OCI-LY3 (cell line): ENCODE results near the gene KCNMA1.

Experiments
- H2AFZ ChIP-seq: fragments of 200-600, 300-600 bp; shearing (Covaris generic); 2 replicates; pipeline ENCODE4 v1.6.0; 2014; ENCODE audit warnings: antibody characterized with exemption, low read depth, low read length
- H3K27ac ChIP-seq: fragments of 200-600, 300-600 bp; sonication (generic); 2 replicates; pipeline ENCODE4 v1.5.1; 2014; ENCODE audit warnings: mild to moderate bottlenecking, low read length, moderate library complexity, mixed read lengths
- H3K27me3 ChIP-seq: fragments of 200-600, 300-600 bp; sonication (generic); 2 replicates; pipeline ENCODE4 v1.6.1; 2014; ENCODE audit warnings: low read depth, low read length, mixed read lengths
- H3K36me3 ChIP-seq: fragments of 200-600, 300-600 bp; sonication (generic); replicated peaks from 2 replicates; pipeline ENCODE3; 2014; ENCODE audit warnings: low read depth, low read length, mixed read lengths
- H3K4me1 ChIP-seq: fragments of 300-600, 200-600 bp; sonication (generic); 2 replicates; pipeline ENCODE4 v1.6.1; 2014; ENCODE audit warnings: low read length, mixed read lengths
- H3K4me2 ChIP-seq: fragments of 200-600, 300-600 bp; sonication (generic); 2 replicates; pipeline ENCODE4 v1.6.1; 2014; ENCODE audit warnings: low read length, mixed read lengths
- H3K4me3 ChIP-seq: fragments of 300-600, 200-600 bp; sonication (generic); 2 replicates; pipeline ENCODE4 v1.5.1; 2014; ENCODE audit warnings: antibody characterized with exemption, mild to moderate bottlenecking, low read length, moderate library complexity
- H3K79me2 ChIP-seq: fragments of 300-600, 200-600 bp; shearing (Covaris generic); 2 replicates; pipeline ENCODE4 v1.6.1; 2014; ENCODE audit warnings: mild to moderate bottlenecking, low read length, mixed read lengths
- H3K9ac ChIP-seq: fragments of 300-600, 200-600 bp; shearing (Covaris generic); 2 replicates; pipeline ENCODE4 v1.6.0; 2014; ENCODE audit warnings: mild to moderate bottlenecking, low read length, moderate library complexity
- H3K9me3 ChIP-seq: fragments of 200-600, 300-600 bp; shearing (Covaris generic); 2 replicates; pipeline ENCODE4 v1.6.1; 2014; ENCODE audit warnings: low read length, mixed read lengths; ENCODE audit not compliant: insufficient read depth
- H4K20me1 ChIP-seq: fragments of 200-600, 300-600 bp; sonication (generic); 2 replicates; pipeline ENCODE4 v1.6.1; 2016; ENCODE audit warnings: low read length, mixed read lengths; ENCODE audit not compliant: insufficient read depth
- EZH2phosphoT487 ChIP-seq: fragments of 200-600 bp; shearing (Covaris generic); IDR thresholded peaks from 2 replicates; pipeline ENCODE4 v1.6.1; 2018; ENCODE audit warnings: antibody characterized with exemption, mixed run types, low read depth
- TF ChIP-seq, protein P1 (sequence below): fragments of 200-600, 300-600 bp; sonication (generic); IDR thresholded peaks from 2 replicates; pipeline ENCODE4 v1.5.1; 2014; ENCODE audit warnings: antibody characterized with exemption, low read length, low read depth

Gene KCNMA1

DNA sequence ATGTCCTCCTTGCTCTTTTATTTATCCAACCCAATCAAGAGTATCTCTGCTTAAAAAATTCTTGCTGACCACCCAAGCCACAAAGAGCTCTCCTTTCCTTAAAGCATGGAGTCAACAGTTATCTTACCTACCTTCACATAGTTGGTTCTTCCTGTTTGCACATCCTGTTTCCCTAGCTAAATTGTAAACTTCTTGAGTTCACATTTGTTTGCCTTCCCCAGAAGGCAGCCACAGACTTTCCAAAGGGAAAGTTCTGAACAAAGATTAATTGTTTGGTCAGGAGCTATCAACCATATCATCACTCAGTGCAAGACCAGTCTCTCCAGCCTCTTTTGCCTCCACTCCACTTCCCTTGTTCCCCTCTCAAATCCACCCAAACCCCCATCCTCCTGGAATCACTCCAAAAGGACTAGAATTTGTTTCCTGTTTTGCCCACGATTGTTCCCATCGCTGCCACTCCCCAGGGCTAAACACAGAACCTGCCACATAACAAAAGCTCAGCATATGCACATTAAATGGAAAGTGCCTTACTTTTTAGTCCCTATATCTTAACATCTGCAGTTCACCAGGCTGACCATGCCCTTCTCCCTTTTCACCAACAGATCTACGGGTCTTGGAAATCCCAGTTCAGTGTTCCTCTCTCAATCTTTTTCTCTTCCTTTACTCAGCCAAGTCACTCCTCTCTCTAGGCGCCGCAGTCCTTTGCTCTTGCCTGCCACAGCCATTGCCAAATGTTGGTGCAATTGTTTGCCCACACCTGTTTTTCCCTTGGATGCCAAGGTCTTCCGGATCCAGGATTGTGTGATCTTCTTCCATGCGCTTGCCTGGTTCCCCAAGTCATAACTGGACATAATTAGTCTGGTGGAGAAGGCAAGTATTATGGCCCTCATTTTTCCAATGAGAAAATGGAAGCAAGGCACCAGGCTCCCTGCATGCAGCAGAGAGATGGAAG lies 265.5 kb downstream of the KCNMA1 start:
- Histone ChIP-seq H3K9ac (no peak overlapping the region), H3K4me2 (no peak overlapping the region), H3K4me3 (no peak overlapping the region), H3K36me3 (peaks cover 10% of the 10 kb centered on the region), H3K27me3 (no peaks in the 10 kb centered on the region), H3K27ac (no peak overlapping the region), H4K20me1 (no peaks in the 10 kb centered on the region), H2AFZ (no peak overlapping the region), H3K79me2 (no peaks in the 10 kb centered on the region), H3K9me3 (no peaks in the 10 kb centered on the region), H3K4me1 (no peaks in the 10 kb centered on the region)
- TF ChIP-seq, protein P1, sequence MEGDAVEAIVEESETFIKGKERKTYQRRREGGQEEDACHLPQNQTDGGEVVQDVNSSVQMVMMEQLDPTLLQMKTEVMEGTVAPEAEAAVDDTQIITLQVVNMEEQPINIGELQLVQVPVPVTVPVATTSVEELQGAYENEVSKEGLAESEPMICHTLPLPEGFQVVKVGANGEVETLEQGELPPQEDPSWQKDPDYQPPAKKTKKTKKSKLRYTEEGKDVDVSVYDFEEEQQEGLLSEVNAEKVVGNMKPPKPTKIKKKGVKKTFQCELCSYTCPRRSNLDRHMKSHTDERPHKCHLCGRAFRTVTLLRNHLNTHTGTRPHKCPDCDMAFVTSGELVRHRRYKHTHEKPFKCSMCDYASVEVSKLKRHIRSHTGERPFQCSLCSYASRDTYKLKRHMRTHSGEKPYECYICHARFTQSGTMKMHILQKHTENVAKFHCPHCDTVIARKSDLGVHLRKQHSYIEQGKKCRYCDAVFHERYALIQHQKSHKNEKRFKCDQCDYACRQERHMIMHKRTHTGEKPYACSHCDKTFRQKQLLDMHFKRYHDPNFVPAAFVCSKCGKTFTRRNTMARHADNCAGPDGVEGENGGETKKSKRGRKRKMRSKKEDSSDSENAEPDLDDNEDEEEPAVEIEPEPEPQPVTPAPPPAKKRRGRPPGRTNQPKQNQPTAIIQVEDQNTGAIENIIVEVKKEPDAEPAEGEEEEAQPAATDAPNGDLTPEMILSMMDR: no peak
- no peak for TF ChIP-seq EZH2phosphoT487

DNA sequence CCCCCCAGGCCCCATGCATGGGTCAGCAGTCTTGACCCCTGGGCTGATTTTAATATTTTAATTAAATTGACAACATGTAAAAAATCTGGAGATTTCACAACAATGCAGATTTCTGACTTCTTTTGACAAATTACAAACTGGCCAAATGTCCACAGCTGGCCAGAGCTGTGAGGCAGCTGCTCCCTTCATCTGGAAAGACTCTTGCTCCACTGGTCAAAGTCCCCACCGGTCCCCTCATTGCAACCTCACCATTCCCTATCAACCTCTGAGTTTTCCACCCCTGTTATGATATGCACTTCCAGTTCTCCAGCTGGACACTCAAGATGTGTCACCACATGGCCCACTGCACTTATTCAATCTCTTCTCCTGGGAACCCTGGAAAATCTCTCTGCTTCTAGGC lies 266.2 kb downstream of the KCNMA1 start:
- no peak overlapping the region for H2AFZ ChIP-seq
- H3K4me2 ChIP-seq: no peak overlapping the region
- H3K27me3 ChIP-seq: no peaks in the 10 kb centered on the region
- no peaks in the 10 kb centered on the region for H3K4me1 ChIP-seq
- peaks cover 10% of the 10 kb centered on the region for H3K36me3 ChIP-seq
- H3K27ac ChIP-seq: no peak overlapping the region
- H3K79me2 ChIP-seq: no peaks in the 10 kb centered on the region
- no peak overlapping the region for H3K9ac ChIP-seq
- no peak overlapping the region for H3K4me3 ChIP-seq
- H4K20me1 ChIP-seq: no peaks in the 10 kb centered on the region
- TF ChIP-seq, protein P1: no peak
- no peak for TF ChIP-seq EZH2phosphoT487
- H3K9me3 ChIP-seq: no peaks in the 10 kb centered on the region

DNA sequence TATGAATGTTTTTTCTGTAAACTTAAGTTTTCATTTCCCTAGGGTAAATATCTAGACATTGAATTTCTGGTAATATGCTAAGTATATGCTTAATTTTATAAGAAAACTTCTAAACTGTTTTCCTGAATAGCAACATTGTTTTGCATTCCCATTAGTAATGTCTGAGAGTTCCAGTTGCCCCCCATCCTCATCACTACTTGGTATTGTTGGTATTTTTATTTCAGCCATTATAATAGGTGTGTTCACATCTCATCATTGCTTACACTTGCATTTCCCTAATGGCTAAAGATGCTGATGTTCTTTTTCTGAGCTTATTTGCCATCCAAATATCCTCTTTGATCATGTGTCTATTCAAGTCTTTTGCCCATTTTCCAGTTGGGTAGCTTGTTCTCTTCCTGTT lies 269.6 kb downstream of the KCNMA1 start:
- no peak for TF ChIP-seq EZH2phosphoT487
- TF ChIP-seq, protein P1: no peak
- peaks cover 10% of the 10 kb centered on the region for H3K36me3 ChIP-seq
- H3K79me2 ChIP-seq: no peaks in the 10 kb centered on the region
- H4K20me1 ChIP-seq: peaks cover 5% of the 10 kb centered on the region; the same call in 1 of the 2 replicates
- no peak overlapping the region for H3K9ac ChIP-seq
- no peaks in the 10 kb centered on the region for H3K9me3 ChIP-seq
- H2AFZ ChIP-seq: no peak overlapping the region
- no peak overlapping the region for H3K27ac ChIP-seq
- no peaks in the 10 kb centered on the region for H3K27me3 ChIP-seq
- no peak overlapping the region for H3K4me3 ChIP-seq
- H3K4me2 ChIP-seq: no peak overlapping the region
- H3K4me1 ChIP-seq: no peaks in the 10 kb centered on the region

DNA sequence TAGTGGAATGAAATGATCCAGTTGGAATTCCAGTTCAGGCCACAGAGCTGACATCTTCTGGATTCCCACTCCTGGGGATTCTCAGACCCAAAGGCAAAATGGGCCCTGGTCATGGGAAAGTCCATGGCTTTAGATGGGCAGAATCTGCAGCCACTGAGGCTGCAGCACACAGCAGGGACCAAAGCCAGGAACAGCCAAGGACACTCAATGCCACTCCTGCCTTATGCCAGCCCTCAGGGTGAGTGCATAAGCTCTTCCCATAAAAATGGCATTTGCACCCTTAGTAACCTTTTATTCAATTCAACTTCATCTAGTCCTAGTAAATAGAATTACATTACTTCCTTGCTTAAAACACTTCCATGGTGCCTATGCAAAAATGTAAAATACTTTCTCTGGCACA lies 274.4 kb downstream of the KCNMA1 start:
- Histone ChIP-seq H2AFZ (no peak overlapping the region), H3K27ac (no peak overlapping the region), H3K4me3 (no peak overlapping the region), H3K4me1 (no peaks in the 10 kb centered on the region), H3K4me2 (no peak overlapping the region), H3K36me3 (no peaks in the 10 kb centered on the region), H3K9me3 (no peaks in the 10 kb centered on the region), H4K20me1 (peaks cover 33% of the 10 kb centered on the region), H3K79me2 (no peaks in the 10 kb centered on the region), H3K9ac (no peak overlapping the region), H3K27me3 (no peaks in the 10 kb centered on the region)
- TF ChIP-seq EZH2phosphoT487: no peak
- TF ChIP-seq, protein P1: no peak
